Measurements from ENCODE around the gene ZNF77. TPM values are rescaled to one million over a fixed set of nuclear protein-coding genes. Genes with fewer than 3 reads are reported as not detected.
"Not testable (repeated sequence)": the region's sequence is repeated elsewhere in the genome, so short reads cannot be mapped to it uniquely, and the experiment has no call there.

Gene ZNF77
- total RNA-seq, 6 experiments from 2014 or later, result 1.1 to 1.5 (median 1.3) TPM

DNA sequence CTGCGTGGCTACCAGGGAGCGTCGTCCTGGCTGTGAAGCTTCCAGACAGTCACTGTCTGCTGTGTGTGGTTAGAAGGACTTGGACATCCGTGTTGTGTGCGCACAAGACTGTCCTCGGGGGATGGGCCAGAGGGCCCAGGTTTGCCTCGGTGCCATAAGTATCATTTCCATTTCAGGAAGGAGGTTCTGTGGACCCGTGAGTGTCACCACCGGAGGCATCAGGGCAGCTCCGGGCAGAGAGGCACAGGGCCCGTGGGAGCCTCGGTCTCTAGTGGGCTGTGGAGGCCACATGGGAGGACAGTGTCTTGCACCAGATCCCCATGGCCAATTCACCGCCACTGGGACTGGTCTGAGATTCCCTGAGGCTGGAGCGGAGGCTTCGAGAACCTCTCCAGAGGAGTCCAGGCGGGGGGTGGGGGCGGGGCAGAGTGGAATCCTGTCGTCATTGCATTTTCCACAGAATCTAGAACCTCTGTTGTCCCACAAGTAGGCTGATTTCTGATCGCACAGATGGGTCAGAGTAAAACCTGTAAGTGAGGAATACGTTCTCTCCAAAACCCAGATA, 38.1 kb downstream of the ZNF77 start:
- Histone ChIP-seq H3K9me3 (no peaks in the 10 kb centered on the region), H3K4me3 (no peak overlapping the region), H3K4me1 (peaks cover 0 to 7% (median 0%) of the 10 kb centered on the region in 4 donors), H3K27ac (no peak overlapping the region), H3K36me3 (no peaks in the 10 kb centered on the region), H3K27me3 (no peaks in the 10 kb centered on the region)
- TF ChIP-seq CTCF (IDR thresholded peaks at IDR 0.05), result no peak
- TF ChIP-seq POLR2A (IDR thresholded peaks at IDR 0.05), result no peak
- ATAC-seq (peak in 1 of 4 donors; percentile 24), DNase-seq (no peak)
- 82% methylated on average over 3 of the region's 20 CpGs for WGBS (ENCODE audit: insufficient coverage, low coverage, low lambda C conversion rate, missing lambda C conversion rate)
- intact Hi-C loops (cut with DNase I), result no loop called here

GRCh38 chr19:2905918-2906519, 38.8 kb downstream of the ZNF77 start:
- WGBS (ENCODE audit: insufficient coverage, low coverage, low lambda C conversion rate, missing lambda C conversion rate), result 88% methylated on average over 11 of the region's 11 CpGs
- Histone ChIP-seq H3K36me3 (no peaks in the 10 kb centered on the region), H3K4me3 (no peak overlapping the region), H3K27ac (no peak overlapping the region), H3K4me1 (peaks cover 0 to 7% (median 2%) of the 10 kb centered on the region in 4 donors), H3K9me3 (no peaks in the 10 kb centered on the region), H3K27me3 (no peaks in the 10 kb centered on the region)
- intact Hi-C loops (cut with DNase I), result no loop called here
- TF ChIP-seq POLR2A (IDR thresholded peaks at IDR 0.05) (no peak), CTCF (IDR thresholded peaks at IDR 0.05) (no peak)
- no peak for DNase-seq
- ATAC-seq, result no peak

DNA sequence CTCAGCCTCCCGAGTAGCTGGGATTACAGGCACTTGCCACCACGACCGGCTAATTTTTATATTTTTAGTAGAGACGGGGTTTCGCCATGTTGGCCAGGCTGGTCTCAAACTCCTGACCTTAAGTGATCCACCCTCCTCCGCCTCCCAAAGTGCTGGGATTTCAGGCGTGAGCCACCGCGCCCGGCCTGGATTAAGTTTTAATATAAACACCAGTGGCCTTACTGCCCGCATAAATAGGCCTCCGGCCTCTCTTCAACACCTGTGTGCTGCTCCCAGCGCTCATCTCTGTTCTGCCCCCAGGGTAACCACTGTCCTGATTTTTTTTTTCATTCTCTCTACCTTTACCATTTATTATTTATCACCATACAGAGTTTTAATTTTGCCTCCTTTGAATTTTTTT, 41.4 kb downstream of the ZNF77 start:
- H3K4me3 ChIP-seq; ATAC-seq; H3K4me1 ChIP-seq; H3K36me3 ChIP-seq; H3K27me3 ChIP-seq; DNase-seq; H3K9me3 ChIP-seq; H3K27ac ChIP-seq; intact Hi-C loops (cut with DNase I): not testable (repeated sequence)
- 95% methylated on average over 3 of the region's 13 CpGs for WGBS (ENCODE audit: insufficient coverage, low coverage, low lambda C conversion rate, missing lambda C conversion rate)

DNA sequence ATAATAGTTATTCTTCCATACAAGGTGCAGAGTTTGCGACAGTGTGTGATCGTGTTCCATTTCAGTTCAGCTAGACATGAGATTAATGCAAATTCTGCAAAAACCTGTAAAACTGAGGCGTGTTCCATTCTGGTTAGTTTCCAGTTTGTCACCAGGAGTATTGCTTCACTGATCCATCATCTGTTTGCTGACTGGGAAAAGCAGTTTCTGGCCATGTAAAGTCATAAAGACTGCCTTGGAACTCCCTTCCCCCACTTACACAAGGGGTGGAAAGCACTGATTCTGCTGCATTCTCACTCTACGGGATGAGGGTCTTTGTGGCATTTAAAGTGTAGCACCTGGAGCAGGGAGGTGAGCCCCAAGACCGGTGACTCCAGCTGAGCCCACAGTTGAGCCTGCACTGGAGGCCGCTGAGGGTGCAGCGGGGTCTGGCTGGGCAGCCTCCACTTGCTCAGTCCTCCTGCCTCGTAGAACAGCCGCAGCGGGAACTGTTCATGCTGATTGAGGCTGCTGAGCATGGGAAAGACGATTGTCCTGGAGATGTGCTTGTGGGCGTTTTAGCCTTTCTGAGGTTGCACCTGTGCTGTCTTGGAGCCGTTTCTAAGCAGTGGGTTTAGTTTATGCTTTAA, 42.1 kb downstream of the ZNF77 start:
- H3K36me3 ChIP-seq, result no peaks in the 10 kb centered on the region
- H3K27me3 ChIP-seq, result no peaks in the 10 kb centered on the region
- no peaks in the 10 kb centered on the region for H3K9me3 ChIP-seq
- DNase-seq (no peak), ATAC-seq (no peak)
- peak overlapping the region in 1 of 3 donors; percentile 51 for H3K27ac ChIP-seq
- intact Hi-C loops (cut with DNase I), result no loop called here
- H3K4me1 ChIP-seq, result peaks cover 0 to 7% (median 2%) of the 10 kb centered on the region in 4 donors
- 71% methylated on average over 11 of the region's 13 CpGs for WGBS (ENCODE audit: insufficient coverage, low coverage, low lambda C conversion rate, missing lambda C conversion rate)
- H3K4me3 ChIP-seq, result no peak overlapping the region
- TF ChIP-seq POLR2A (IDR thresholded peaks at IDR 0.05) (no peak), CTCF (IDR thresholded peaks at IDR 0.05) (no peak)
